IMR-90 (cell line): ENCODE data around the gene NKTR. TPM values are rescaled to one million over a fixed set of nuclear protein-coding genes. Genes with fewer than 3 reads are reported as not detected.

Source experiments
- ATAC-seq: fragments of 200-7000 bp; cut with Tn5 transposase; 2 replicates; pipeline ENCODE4 v1.9.1; 2020; ENCODE audit warnings: low read depth, mild to moderate bottlenecking, moderate library complexity
- Bru-seq: library from RNA; stranded (reverse); fragments of 400-500 nt; gene quantifications from one replicate; lab custom pipeline; 2021; lab: Mats Ljungman, UMichigan
- BruChase-seq, 2 experiments: library from RNA; stranded (reverse); fragments of 400-500 nt; gene quantifications; one replicate each; lab custom pipeline; 2021; lab: Mats Ljungman, UMichigan
- BruUV-seq: library from RNA; stranded (reverse); fragments of 400-500 nt; replicated peaks from 2 replicates; lab custom pipeline; 2021; lab: Mats Ljungman, UMichigan
- CTCF ChIA-PET: fragments of 300-600 bp; formaldehyde crosslinking; extraction: SDS; loops from one replicate; lab custom pipeline; 2021; ENCODE audit warnings: antibody characterized with exemption; lab: Yijun Ruan, JAX
- POLR2A ChIA-PET: fragments of 300-600 bp; sonication (Branson Sonifier 250); formaldehyde crosslinking; loops from one replicate; lab custom pipeline; 2022; ENCODE audit warnings: antibody characterized with exemption; ENCODE audit not compliant: unreplicated experiment; lab: Charles Lee
- DNase-seq: peaks from one replicate; pipeline ENCODE4 v3.0.0; 2013
- H2AFZ ChIP-seq: replicated peaks from 2 replicates; pipeline ENCODE3; 2013; ENCODE audit warnings: low read length, mild to moderate bottlenecking; ENCODE audit not compliant: poor library complexity
- H2AK5ac ChIP-seq: 2 replicates; pipeline ENCODE4 v1.6.1; 2013; ENCODE audit warnings: low read depth, low read length, inconsistent platforms
- H2AK9ac ChIP-seq: replicated peaks from 2 replicates; pipeline ENCODE3; 2013; ENCODE audit warnings: mild to moderate bottlenecking, low read depth, low read length, moderate library complexity; ENCODE audit not compliant: poor library complexity
- H2BK120ac ChIP-seq: 2 replicates; pipeline ENCODE4 v1.6.1; 2013; ENCODE audit warnings: low read depth, low read length, inconsistent platforms
- H2BK15ac ChIP-seq: 3 replicates; pipeline ENCODE4 v1.6.1; 2013; ENCODE audit warnings: low read depth, low read length, inconsistent platforms
- H2BK20ac ChIP-seq: 2 replicates; pipeline ENCODE4 v1.6.1; 2013; ENCODE audit warnings: low read depth, mild to moderate bottlenecking, inconsistent platforms, low read length, moderate library complexity
- H2BK5ac ChIP-seq: 2 replicates; pipeline ENCODE4 v1.6.1; 2013; ENCODE audit warnings: mild to moderate bottlenecking, low read depth, low read length, inconsistent platforms; ENCODE audit not compliant: poor library complexity, severe bottlenecking
- H3K14ac ChIP-seq: replicated peaks from 2 replicates; pipeline ENCODE4 v1.6.1; 2013; ENCODE audit warnings: low read depth, low read length, inconsistent platforms
- H3K18ac ChIP-seq: 2 replicates; pipeline ENCODE4 v1.6.1; 2013; ENCODE audit warnings: low read depth, low read length, control low read depth
- H3K23ac ChIP-seq: 2 replicates; pipeline ENCODE4 v1.6.1; 2013; ENCODE audit warnings: low read depth, low read length, inconsistent platforms
- H3K27ac ChIP-seq: 2 replicates; pipeline ENCODE4 v1.5.1; 2013; ENCODE audit warnings: mild to moderate bottlenecking, control low read depth, low read length; ENCODE audit not compliant: insufficient read depth
- H3K27me3 ChIP-seq: 2 replicates; pipeline ENCODE4 v1.6.1; 2013; ENCODE audit warnings: low read length; ENCODE audit not compliant: control insufficient read depth, insufficient read depth
- H3K36me3 ChIP-seq: 2 replicates; pipeline ENCODE4 v1.6.1; 2013; ENCODE audit warnings: low read length, mixed read lengths; ENCODE audit not compliant: control insufficient read depth, insufficient read depth
- H3K4ac ChIP-seq: 2 replicates; pipeline ENCODE4 v1.6.1; 2013; ENCODE audit warnings: low read depth, low read length, inconsistent platforms
- H3K4me1 ChIP-seq: 2 replicates; pipeline ENCODE4 v1.6.1; 2013; ENCODE audit warnings: low read length, mixed read lengths; ENCODE audit not compliant: control insufficient read depth, insufficient read depth
- H3K4me2 ChIP-seq: 2 replicates; pipeline ENCODE4 v1.6.1; 2013; ENCODE audit warnings: low read depth, mild to moderate bottlenecking, control low read depth, low read length, moderate library complexity
- H3K4me3 ChIP-seq: 2 replicates; pipeline ENCODE4 v1.5.1; 2013; ENCODE audit warnings: low read depth, mild to moderate bottlenecking, control low read depth, low read length, moderate library complexity; ENCODE audit not compliant: insufficient read depth
- H3K56ac ChIP-seq: 2 replicates; pipeline ENCODE4 v1.6.1; 2013; ENCODE audit warnings: low read length, inconsistent platforms; ENCODE audit not compliant: insufficient read depth; ENCODE audit errors: extremely low read depth
- H3K79me1 ChIP-seq, 2 experiments: 2 replicates each; pipeline ENCODE4 v1.6.1; 2013; ENCODE audit warnings: low read length in 2 of 2, inconsistent platforms in 1 of 2, low read depth in 1 of 2
- H3K9ac ChIP-seq: 2 replicates; pipeline ENCODE4 v1.6.1; 2013; ENCODE audit warnings: low read depth, low read length, control low read depth
- H3K9me1 ChIP-seq: 2 replicates; pipeline ENCODE4 v1.6.1; 2013; ENCODE audit warnings: low read length, inconsistent platforms; ENCODE audit not compliant: insufficient read depth
- H3K9me3 ChIP-seq: 2 replicates; pipeline ENCODE4 v1.6.1; 2013; ENCODE audit warnings: low read length; ENCODE audit not compliant: control insufficient read depth, insufficient read depth
- H4K20me1 ChIP-seq: 2 replicates; pipeline ENCODE4 v1.6.1; 2013; ENCODE audit warnings: low read length, inconsistent platforms; ENCODE audit not compliant: insufficient read depth
- H4K5ac ChIP-seq: 2 replicates; pipeline ENCODE4 v1.6.1; 2013; ENCODE audit warnings: mild to moderate bottlenecking, low read depth, low read length, control low read depth
- H4K8ac ChIP-seq, 2 experiments: 2 replicates each; pipeline ENCODE4 v1.6.1; 2013; ENCODE audit warnings: low read depth in 2 of 2, low read length in 2 of 2, control low read depth in 1 of 2, inconsistent platforms in 1 of 2
- H4K91ac ChIP-seq: 2 replicates; pipeline ENCODE4 v1.6.1; 2013; ENCODE audit warnings: low read depth, low read length, inconsistent platforms; ENCODE audit not compliant: insufficient read depth
- BHLHE40 ChIP-seq: fragments of 150-350 bp; IDR thresholded peaks from 2 replicates; pipeline ENCODE4 v1.6.1; 2016; ENCODE audit warnings: mild to moderate bottlenecking, low read depth, low read length
- CHD1 ChIP-seq: IDR thresholded peaks from 2 replicates; pipeline ENCODE4 v1.6.1; 2012; ENCODE audit warnings: low read depth, low read length, improper control_type of control experiment
- MAZ ChIP-seq: IDR thresholded peaks from 2 replicates; pipeline ENCODE4 v1.6.1; 2012; ENCODE audit warnings: low read depth, mild to moderate bottlenecking, low read length, improper control_type of control experiment, moderate library complexity, borderline replicate concordance
- MXI1 ChIP-seq: IDR thresholded peaks from 2 replicates; pipeline ENCODE4 v1.6.1; 2012; ENCODE audit warnings: low read depth, mild to moderate bottlenecking, low read length, moderate library complexity, borderline replicate concordance
- NFE2L2 ChIP-seq: fragments of 150-350 bp; IDR thresholded peaks from 2 replicates; pipeline ENCODE4 v1.6.1; 2016; ENCODE audit warnings: low read depth, mild to moderate bottlenecking, low read length
- POLR2A ChIP-seq: IDR thresholded peaks from 2 replicates; pipeline ENCODE4 v1.6.1; 2012; ENCODE audit warnings: mild to moderate bottlenecking, low read depth, low read length
- RFX5 ChIP-seq: IDR thresholded peaks from 2 replicates; pipeline ENCODE4 v1.8.0; 2012; ENCODE audit warnings: low read depth, mild to moderate bottlenecking, low read length, moderate library complexity
- WGBS, 2 experiments: methylation state at CpG; one replicate each; pipeline versions ENCODE4 v1.1.5 to v1.1.7; 2013; ENCODE audit warnings: missing lambda C conversion rate in 2 of 2; ENCODE audit not compliant: insufficient read length in 1 of 2; ENCODE audit errors: extremely low coverage in 2 of 2; 5-methylcytosine and 5-hydroxymethylcytosine counted together
- dilution Hi-C: fragments of 300-500 bp; cut with HindIII; formaldehyde crosslinking; loops from one replicate; pipeline ENCODE4 v1.14.3; 2018; ENCODE audit warnings: low sequenced_read_pairs; ENCODE audit not compliant: unreplicated experiment
- in situ Hi-C: fragments of 300-500 bp; cut with MboI; formaldehyde crosslinking; loops from 3 replicates; pipeline ENCODE4 v1.14.3; 2019; ENCODE audit warnings: low sequenced_read_pairs, inconsistent platforms, mixed read lengths
- intact Hi-C: fragments of 100-400 bp; cut with micrococcal nuclease; formaldehyde crosslinking; loops from 2 replicates; pipeline ENCODE4 v1.10.0; 2022
- long read RNA-seq: library from polyadenylated mRNA; unstranded; transcript quantifications from one replicate; pipeline ENCODE4 v2.0.0, GENCODE V29; 2021; ENCODE audit not compliant: unreplicated experiment
- polyA plus RNA-seq, 3 experiments: library from polyadenylated mRNA; depleted of rRNA; stranded (reverse); fragments of >200 nt; gene quantifications; 2 replicates each; pipeline ENCODE4 v1.2.3, GENCODE V29; 2012; ENCODE audit warnings: low replicate concordance in 1 of 3
- total RNA-seq: library from RNA; depleted of rRNA; stranded (reverse); fragments of >200 nt; gene quantifications from 2 replicates; pipeline ENCODE4 v1.2.3, GENCODE V29; 2012; rRNA removed

The NKTR gene
- total RNA-seq, result 24.0 and 51.4 TPM in 2 replicates
- polyA plus RNA-seq (2012; rRNA removed), result 20.0 and 30.7 TPM in 2 replicates
- polyA plus RNA-seq (2012; cell fraction: cytosol; rRNA removed), result 1.4 and 2.1 TPM in 2 replicates
- polyA plus RNA-seq (2012; cell fraction: nucleus; rRNA removed; ENCODE audit: low replicate concordance), result 15.7 and 154 TPM in 2 replicates
- Bru-seq, nascent RNA, result percentile 93 among the genes with signal in this experiment
- BruChase-seq, experiment 1, labeled RNA remaining after a 6-hour chase, result percentile 93 among the genes with signal in this experiment
- BruChase-seq, experiment 2, labeled RNA remaining after a 2-hour chase, result percentile 99 among the genes with signal in this experiment
- long read RNA-seq, partial matches to known transcripts, result 12 of 28 reads
- long read RNA-seq, other reads (novel, unspliced or antisense), result 14 of 28 reads

- peak; percentile 97 for DNase-seq
- no peaks in the 10 kb centered on the region for H3K27me3 ChIP-seq
- peak within 1 kb of the TSS; percentile 98 for H3K23ac ChIP-seq
- no peaks in the 10 kb centered on the region for H3K9me3 ChIP-seq
- H2AK9ac ChIP-seq, result peak within 1 kb of the TSS; percentile 98
- H3K79me1 ChIP-seq, result peaks cover 0 to 29% of the 10 kb centered on the region in 2 experiments; a peak in 3 of 4 replicates
- ChIA-PET POLR2A (interaction anchor here (1.0 kb wide), 1 partner anchor 10 kb away, joined by 3 read pairs; the partner anchor contains the start of gene SS18L2), CTCF (interaction anchor here (1.1 kb wide), 1 partner anchor 12 kb away, joined by 3 read pairs; no protein-coding TSS in a partner anchor)
- in situ Hi-C loops, result no loop called here
- H3K9ac ChIP-seq, result peak within 1 kb of the TSS; percentile 95
- dilution Hi-C loops, result no loop called here
- H3K27ac ChIP-seq, result peak within 1 kb of the TSS; percentile 85
- peak within 1 kb of the TSS; percentile 93 for H3K4me2 ChIP-seq
- peak; percentile 94 for ATAC-seq
- H3K4ac ChIP-seq, result peak within 1 kb of the TSS; percentile 96
- H2BK120ac ChIP-seq, result peak within 1 kb of the TSS; percentile 59
- peak within 1 kb of the TSS; percentile 99 for H4K5ac ChIP-seq
- H2AFZ ChIP-seq, result peak within 1 kb of the TSS; percentile 93
- peak within 1 kb of the TSS; percentile 60 for H2AK5ac ChIP-seq
- peak within 1 kb of the TSS; percentile 87 for H4K91ac ChIP-seq
- H4K8ac ChIP-seq, result peak within 1 kb of the TSS; percentile 91 to 99
- H3K9me1 ChIP-seq, result peaks cover 6% of the 10 kb centered on the region; the same call in 1 of the 2 replicates
- peaks cover 31% of the 10 kb centered on the region for H4K20me1 ChIP-seq
- H3K4me1 ChIP-seq, result 0 out of 2 replicates have a peak, but pooled peaks cover 3% of the 10 kb centered on the region
- intact Hi-C loops, result loop anchor here (1.0 to 5.0 kb wide), 3 partner anchors 9 to 52 kb away; partner anchors contain the start of gene ZBTB47
- peak within 1 kb of the TSS; percentile 64 for H3K4me3 ChIP-seq
- H3K56ac ChIP-seq, result peak within 1 kb of the TSS; percentile 91
- peak within 1 kb of the TSS; percentile 98 for H3K14ac ChIP-seq
- WGBS, 2 experiments, result 1% methylated on average over 17 of the region's 76 CpGs; no CpG with 5 or more reads in 1 of the 2 experiments
- peak within 1 kb of the TSS; percentile 90 for H3K18ac ChIP-seq
- peak within 1 kb of the TSS; percentile 71; the same call in 1 of the 2 replicates for H2BK20ac ChIP-seq
- H2BK5ac ChIP-seq, result peak within 1 kb of the TSS; percentile 94
- peak within 1 kb of the TSS; percentile 26; the same call in 1 of the 3 replicates for H2BK15ac ChIP-seq
- H3K36me3 ChIP-seq, result no peaks in the 10 kb centered on the region
- TF ChIP-seq CHD1 (no peak), MAZ (peak; percentile 49; the same call in 1 of the 2 replicates), NFE2L2 (0 out of 2 replicates have a peak, but pooled peaks have one; percentile 12), POLR2A (peak; percentile 85), BHLHE40 (peak; percentile 21; the same call in 1 of the 2 replicates), RFX5 (no peak), MXI1 (peak; percentile 39; the same call in 1 of the 2 replicates)
- no TSS peak for BruUV-seq
Measured at GRCh38 chr3:42600111-42600957, at the start of gene NKTR. Gene NKTR (plus strand): TSS chr3:42600686. CDS start chr3:42601007, 321 bp downstream.
